ENCODE results near the gene GNL1.
"Not testable (repeated sequence)": the region's sequence is repeated elsewhere in the genome, so short reads cannot be mapped to it uniquely, and the experiment has no call there.

GNL1 gene

GRCh38 chr6:30537931-30538330, 18.4 kb downstream of the GNL1 start:
- H3K9ac ChIP-seq (ENCODE audit: insufficient read length): no peak overlapping the region
- no peak for DNase-seq (ENCODE audit: low read depth, low spot score)
- H3K27ac ChIP-seq: no peak overlapping the region
- no peak for TF ChIP-seq FOXP2 (optimal IDR thresholded peaks at IDR 0.05; ENCODE audit: control extremely low read depth, extremely low read length, insufficient read depth)
- no peak for TF ChIP-seq EZH2 (IDR thresholded peaks at IDR 0.05)
- TF ChIP-seq POLR2AphosphoS5 (IDR thresholded peaks at IDR 0.05; ENCODE audit: borderline replicate concordance, low read depth, low read length): no peak
- H3K9me3 ChIP-seq (ENCODE audit: low read depth, low read length): no peaks in the 10 kb centered on the region
- no peaks in the 10 kb centered on the region for H3K36me3 ChIP-seq (ENCODE audit: insufficient read depth, low read length)
- H3K4me3 ChIP-seq: no peak overlapping the region

GRCh38 chr6:30533460-30534294, 22.6 kb downstream of the GNL1 start:
- no peak for DNase-seq (ENCODE audit: low read depth, low spot score)
- TF ChIP-seq EZH2 (IDR thresholded peaks at IDR 0.05) (no peak), FOXP2 (optimal IDR thresholded peaks at IDR 0.05; ENCODE audit: control extremely low read depth, extremely low read length, insufficient read depth) (no peak), POLR2AphosphoS5 (IDR thresholded peaks at IDR 0.05; ENCODE audit: borderline replicate concordance, low read depth, low read length) (no peak)
- H3K9me3 ChIP-seq (ENCODE audit: low read depth, low read length): no peaks in the 10 kb centered on the region
- no peaks in the 10 kb centered on the region for H3K36me3 ChIP-seq (ENCODE audit: insufficient read depth, low read length)
- H3K27ac ChIP-seq: no peak overlapping the region
- no peak overlapping the region for H3K9ac ChIP-seq (ENCODE audit: insufficient read length)
- H3K4me3 ChIP-seq: no peak overlapping the region

- no peak overlapping the region for H3K27ac ChIP-seq
Observed at GRCh38 chr6:30530014-30530413, 26.3 kb downstream of the GNL1 start.

GRCh38 chr6:30529349-30529875, 26.9 kb downstream of the GNL1 start:
- not testable (repeated sequence) for H3K4me3 ChIP-seq; H3K9me3 ChIP-seq (ENCODE audit: low read depth, low read length); DNase-seq (ENCODE audit: low read depth, low spot score); H3K36me3 ChIP-seq (ENCODE audit: insufficient read depth, low read length); H3K9ac ChIP-seq (ENCODE audit: insufficient read length); H3K27ac ChIP-seq

More at GRCh38 chr6:30530014-30530413, 26.3 kb downstream of the GNL1 start:
- no peak overlapping the region for H3K9ac ChIP-seq (ENCODE audit: insufficient read length)
- H3K4me3 ChIP-seq: no peak overlapping the region
- no peaks in the 10 kb centered on the region for H3K9me3 ChIP-seq (ENCODE audit: low read depth, low read length)
- TF ChIP-seq EZH2 (IDR thresholded peaks at IDR 0.05): no peak
- no peak for TF ChIP-seq FOXP2 (optimal IDR thresholded peaks at IDR 0.05; ENCODE audit: control extremely low read depth, extremely low read length, insufficient read depth)
- TF ChIP-seq POLR2AphosphoS5 (IDR thresholded peaks at IDR 0.05; ENCODE audit: borderline replicate concordance, low read depth, low read length): no peak
- H3K36me3 ChIP-seq (ENCODE audit: insufficient read depth, low read length): no peaks in the 10 kb centered on the region
- no peak for DNase-seq (ENCODE audit: low read depth, low spot score)

GRCh38 chr6:30526444-30526843, 29.8 kb downstream of the GNL1 start:
- not testable (repeated sequence) for H3K4me3 ChIP-seq; H3K27ac ChIP-seq; H3K36me3 ChIP-seq (ENCODE audit: insufficient read depth, low read length); DNase-seq (ENCODE audit: low read depth, low spot score); H3K9ac ChIP-seq (ENCODE audit: insufficient read length); H3K9me3 ChIP-seq (ENCODE audit: low read depth, low read length)

GRCh38 chr6:30521952-30522351, 34.3 kb downstream of the GNL1 start:
- H3K9ac ChIP-seq (ENCODE audit: insufficient read length); H3K27ac ChIP-seq; DNase-seq (ENCODE audit: low read depth, low spot score); H3K36me3 ChIP-seq (ENCODE audit: insufficient read depth, low read length); H3K9me3 ChIP-seq (ENCODE audit: low read depth, low read length); H3K4me3 ChIP-seq: not testable (repeated sequence)

GRCh38 chr6:30521082-30521481, 35.2 kb downstream of the GNL1 start:
- DNase-seq (ENCODE audit: low read depth, low spot score); H3K27ac ChIP-seq; H3K4me3 ChIP-seq; H3K9me3 ChIP-seq (ENCODE audit: low read depth, low read length); H3K36me3 ChIP-seq (ENCODE audit: insufficient read depth, low read length); H3K9ac ChIP-seq (ENCODE audit: insufficient read length): not testable (repeated sequence)

- DNase-seq (ENCODE audit: low read depth, low spot score): no peak
- no peak overlapping the region for H3K27ac ChIP-seq
- no peak for TF ChIP-seq POLR2AphosphoS5 (IDR thresholded peaks at IDR 0.05; ENCODE audit: borderline replicate concordance, low read depth, low read length)
- TF ChIP-seq EZH2 (IDR thresholded peaks at IDR 0.05): no peak
- no peak for TF ChIP-seq FOXP2 (optimal IDR thresholded peaks at IDR 0.05; ENCODE audit: control extremely low read depth, extremely low read length, insufficient read depth)
- no peak overlapping the region for H3K9ac ChIP-seq (ENCODE audit: insufficient read length)
- H3K4me3 ChIP-seq: no peak overlapping the region
- no peaks in the 10 kb centered on the region for H3K36me3 ChIP-seq (ENCODE audit: insufficient read depth, low read length)
- H3K9me3 ChIP-seq (ENCODE audit: low read depth, low read length): no peaks in the 10 kb centered on the region
Observed at GRCh38 chr6:30520522-30520921, 35.8 kb downstream of the GNL1 start.

- H3K9me3 ChIP-seq (ENCODE audit: low read depth, low read length); H3K9ac ChIP-seq (ENCODE audit: insufficient read length); DNase-seq (ENCODE audit: low read depth, low spot score); H3K36me3 ChIP-seq (ENCODE audit: insufficient read depth, low read length); H3K4me3 ChIP-seq; H3K27ac ChIP-seq: not testable (repeated sequence)
Observed at GRCh38 chr6:30518505-30519145, 37.7 kb downstream of the GNL1 start.

- not testable (repeated sequence) for H3K9me3 ChIP-seq (ENCODE audit: low read depth, low read length); H3K36me3 ChIP-seq (ENCODE audit: insufficient read depth, low read length); DNase-seq (ENCODE audit: low read depth, low spot score); H3K4me3 ChIP-seq; H3K27ac ChIP-seq; H3K9ac ChIP-seq (ENCODE audit: insufficient read length)
Observed at GRCh38 chr6:30517767-30518504, 38.4 kb downstream of the GNL1 start.

- H3K36me3 ChIP-seq (ENCODE audit: insufficient read depth, low read length); DNase-seq (ENCODE audit: low read depth, low spot score); H3K9me3 ChIP-seq (ENCODE audit: low read depth, low read length): not testable (repeated sequence)
- peak overlapping the region; percentile 97 for H3K27ac ChIP-seq
- H3K9ac ChIP-seq (ENCODE audit: insufficient read length): peak overlapping the region; percentile 80
- H3K4me3 ChIP-seq: peak overlapping the region; percentile 89
Observed at GRCh38 chr6:30516754-30517076, 39.6 kb downstream of the GNL1 start.

Measured in SK-N-MC (cell line).